Measurements from ENCODE around the gene GAS1. TPM values are rescaled to one million over a fixed set of nuclear protein-coding genes. Genes with fewer than 3 reads are reported as not detected.

The GAS1 gene
- total and polyA plus RNA-seq, 10 of the 15 experiments (the other 5 are each of a cell fraction or from before 2014, with no cell fraction given), result not detected

- BruUV-seq (replicated peaks), result no TSS peak
- in situ Hi-C loops (cut with MboI) (no loop called here), intact Hi-C loops (cut with micrococcal nuclease; ENCODE audit: unreplicated experiment) (no loop called here)
- ChIA-PET POLR2A (no interaction called here), SMC1A (ENCODE audit: uncharacterized antibody, unreplicated experiment) (no interaction called here), CTCF (no interaction called here), RAD21 (ENCODE audit: unreplicated experiment) (no interaction called here)
- Histone ChIP-seq H2AFZ (ENCODE audit: control insufficient read depth, low read depth, low read length) (no peak overlapping the region), H3K4me2 (ENCODE audit: control insufficient read depth, insufficient read depth) (no peak overlapping the region), H3K4me1 (ENCODE audit: control insufficient read depth, insufficient read depth, low read length) (no peaks in the 10 kb centered on the region), H3K36me3 (ENCODE audit: control insufficient read depth in 2 of 2, insufficient read depth in 2 of 2, low read length in 1 of 2) (no peaks in the 10 kb centered on the region), H3K9me3 (replicated peaks; ENCODE audit: control insufficient read depth, insufficient read depth, low read length) (no peaks in the 10 kb centered on the region), H3K4me3 (no peak overlapping the region), H3K9ac (ENCODE audit: control insufficient read depth, insufficient read depth, low read length) (no peak overlapping the region), H3K27ac (ENCODE audit: control insufficient read depth, insufficient read depth) (no peak overlapping the region), H3K79me2 (ENCODE audit: control insufficient read depth, insufficient read depth, low read length) (no peaks in the 10 kb centered on the region), H4K20me1 (ENCODE audit: control insufficient read depth, insufficient read depth) (no peaks in the 10 kb centered on the region), H3K27me3 (replicated peaks in 1 of 2; ENCODE audit: control insufficient read depth in 2 of 2, insufficient read depth in 2 of 2, low read length in 1 of 2) (no peaks in the 10 kb centered on the region; a peak in 1 of 4 replicates)
- ATAC-seq, result no peak
- TF ChIP-seq RELA (IDR thresholded peaks at IDR 0.05; ENCODE audit: borderline replicate concordance, partially characterized antibody) (no peak), EZH2 (IDR thresholded peaks at IDR 0.05; ENCODE audit: borderline replicate concordance, control insufficient read depth, low read depth, low read length) (no peak), NRF1 (conservative IDR thresholded peaks at IDR 0.05; ENCODE audit: low read depth, low read length) (no peak), JUND (IDR thresholded peaks at IDR 0.05; ENCODE audit: low read depth, low read length) (no peak), HCFC1 (IDR thresholded peaks at IDR 0.05; ENCODE audit: low read length) (no peak), TCF12 (IDR thresholded peaks at IDR 0.05; ENCODE audit: low read depth, low read length) (no peak), NFYA (IDR thresholded peaks at IDR 0.05; ENCODE audit: borderline replicate concordance, low read depth, low read length) (no peak), NR2F1 (conservative IDR thresholded peaks at IDR 0.05) (no peak)
- TF ChIP-seq, protein P1, sequence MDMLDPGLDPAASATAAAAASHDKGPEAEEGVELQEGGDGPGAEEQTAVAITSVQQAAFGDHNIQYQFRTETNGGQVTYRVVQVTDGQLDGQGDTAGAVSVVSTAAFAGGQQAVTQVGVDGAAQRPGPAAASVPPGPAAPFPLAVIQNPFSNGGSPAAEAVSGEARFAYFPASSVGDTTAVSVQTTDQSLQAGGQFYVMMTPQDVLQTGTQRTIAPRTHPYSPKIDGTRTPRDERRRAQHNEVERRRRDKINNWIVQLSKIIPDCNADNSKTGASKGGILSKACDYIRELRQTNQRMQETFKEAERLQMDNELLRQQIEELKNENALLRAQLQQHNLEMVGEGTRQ (IDR thresholded peaks at IDR 0.05; ENCODE audit: borderline replicate concordance, low read depth, low read length), result no peak
- no peak for FAIRE-seq
- DNase-seq (ENCODE audit: low read depth, low spot score), result no peak
- 25% methylated on average over 1 of the region's 1 CpG for WGBS (ENCODE audit: insufficient coverage, insufficient replicate concordance, low lambda C conversion rate, missing lambda C conversion rate)
Measured at GRCh38 chr9:86979657-86980056, 32.4 kb upstream of the GAS1 start.
